Activated CD4-positive, alpha-beta T cell treated with anti-CD3 and anti-CD28 coated beads, Interleukin-10, Interleukin-2, amounts not matched to agents 100 ng/mL and 50 ng/mL, durations not matched to agents 16 hours and 8 hours (primary cell): ENCODE measurements around the gene EVPLL.
"Not testable (repeated sequence)": the region's sequence is repeated elsewhere in the genome, so short reads cannot be mapped to it uniquely, and the experiment has no call there.

Experiments used
- DNase-seq: peaks from one replicate; pipeline ENCODE4 v3.0.0-alpha.2; 2020

The EVPLL gene

GRCh38 chr17:18379246-18380146 is 1.9 kb downstream of the EVPLL start:
- DNase-seq: no peak

- no peak for DNase-seq
Measured at GRCh38 chr17:18380471-18381157, 3.0 kb downstream of the EVPLL start.

- no peak for DNase-seq
Measured at GRCh38 chr17:18381158-18381952, 3.8 kb downstream of the EVPLL start.

GRCh38 chr17:18381953-18382245 is 4.3 kb downstream of the EVPLL start:
- no peak for DNase-seq

- DNase-seq: no peak
Measured at GRCh38 chr17:18382441-18383078, 5.0 kb downstream of the EVPLL start.

GRCh38 chr17:18383079-18383481 is 5.5 kb downstream of the EVPLL start:
- DNase-seq: not testable (repeated sequence)

GRCh38 chr17:18384271-18384670 is 6.7 kb downstream of the EVPLL start:
- not testable (repeated sequence) for DNase-seq

- not testable (repeated sequence) for DNase-seq
Measured at GRCh38 chr17:18387583-18387982, 10.0 kb downstream of the EVPLL start.

- not testable (repeated sequence) for DNase-seq
Measured at GRCh38 chr17:18388266-18388665, 10.7 kb downstream of the EVPLL start.

GRCh38 chr17:18388728-18389127 is 11.2 kb downstream of the EVPLL start:
- not testable (repeated sequence) for DNase-seq

- not testable (repeated sequence) for DNase-seq
Measured at GRCh38 chr17:18401872-18402590, 24.5 kb downstream of the EVPLL start.

GRCh38 chr17:18403166-18403565 is 25.6 kb downstream of the EVPLL start:
- DNase-seq: not testable (repeated sequence)

- DNase-seq: not testable (repeated sequence)
Measured at GRCh38 chr17:18403604-18404003, 26.0 kb downstream of the EVPLL start.

- DNase-seq: peak; percentile 34
Measured at GRCh38 chr17:18408906-18409305, 31.3 kb downstream of the EVPLL start.

GRCh38 chr17:18409321-18409720 is 31.7 kb downstream of the EVPLL start:
- DNase-seq: not testable (repeated sequence)

- not testable (repeated sequence) for DNase-seq
Measured at GRCh38 chr17:18410736-18411135, 33.2 kb downstream of the EVPLL start.

GRCh38 chr17:18411377-18411864 is 33.8 kb downstream of the EVPLL start:
- DNase-seq: peak; percentile 28

GRCh38 chr17:18412001-18412538 is 34.5 kb downstream of the EVPLL start:
- not testable (repeated sequence) for DNase-seq

- DNase-seq: not testable (repeated sequence)
Measured at GRCh38 chr17:18421521-18421920, 43.9 kb downstream of the EVPLL start.

- DNase-seq: not testable (repeated sequence)
Measured at GRCh38 chr17:18422464-18422863, 44.9 kb downstream of the EVPLL start.

- not testable (repeated sequence) for DNase-seq
Measured at GRCh38 chr17:18423015-18423414, 45.4 kb downstream of the EVPLL start.

- DNase-seq: not testable (repeated sequence)
Measured at GRCh38 chr17:18425593-18425992, 48.0 kb downstream of the EVPLL start.
